Endothelial cell of umbilical vein (primary cell): ENCODE measurements around the gene MCM3AP. TPM values are rescaled to one million over a fixed set of nuclear protein-coding genes. Genes with fewer than 3 reads are reported as not detected.

Experiments used
- BruUV-seq: library from RNA; stranded (reverse); fragments of 400-500 nt; replicated peaks from 2 replicates; lab custom pipeline; 2021; lab: Mats Ljungman, UMichigan
- CTCF ChIA-PET: fragments of 300-600, 350-600 bp; sonication (Branson Sonifier 250); formaldehyde crosslinking; loops from one replicate; lab custom pipeline; 2021; ENCODE audit warnings: antibody characterized with exemption, inconsistent platforms; lab: Charles Lee
- POLR2A ChIA-PET: fragments of 300-600, 350-600 bp; sonication (Branson Sonifier 250); formaldehyde crosslinking; loops from one replicate; lab custom pipeline; 2021; ENCODE audit warnings: antibody characterized with exemption, inconsistent platforms; lab: Charles Lee
- DNase-seq: peaks from one replicate; pipeline ENCODE4 v3.0.0-alpha.2; 2011; ENCODE audit warnings: low read depth, low spot score
- FAIRE-seq: peaks from 2 replicates; lab custom pipeline; 2011; peaks lifted over from hg19 to GRCh38; lab: Jason Lieb, UNC
- H2AFZ ChIP-seq: 2 replicates; pipeline ENCODE4 v1.6.0; 2012; ENCODE audit warnings: low read depth, low read length, control low read depth, inconsistent platforms
- H3K27ac ChIP-seq: 2 replicates; pipeline ENCODE4 v1.5.1; 2011; ENCODE audit warnings: low read depth, mild to moderate bottlenecking, control low read depth, low read length, moderate library complexity; ENCODE audit not compliant: insufficient read depth
- H3K27me3 ChIP-seq, 2 experiments: 2 replicates each; pipeline versions ENCODE4 v1.6.0 to v1.6.1; 2011; ENCODE audit warnings: low read length in 2 of 2, mixed read lengths in 1 of 2; ENCODE audit not compliant: control insufficient read depth in 2 of 2, insufficient read depth in 2 of 2
- H3K36me3 ChIP-seq, 2 experiments: 2 replicates in 1 of 2; 3 replicates in 1 of 2; pipeline ENCODE4 v1.5.1; 2011; ENCODE audit warnings: low read length in 2 of 2, mild to moderate bottlenecking in 1 of 2, moderate library complexity in 1 of 2; ENCODE audit not compliant: control insufficient read depth in 2 of 2, insufficient read depth in 2 of 2; ENCODE audit errors: extremely low read depth in 1 of 2
- H3K4me1 ChIP-seq: 3 replicates; pipeline ENCODE4 v1.5.1; 2011; ENCODE audit warnings: mild to moderate bottlenecking, low read length; ENCODE audit not compliant: control insufficient read depth, insufficient read depth; ENCODE audit errors: extremely low read depth
- H3K4me2 ChIP-seq: 2 replicates; pipeline ENCODE4 v1.6.1; 2011; ENCODE audit warnings: low read length, control low read depth, mixed read lengths; ENCODE audit not compliant: insufficient read depth
- H3K4me3 ChIP-seq, 3 experiments: fragments of 200-600 bp in 1 of 3; sonication (generic), shearing (Covaris generic) in 1 of 3; replicated peaks in 1 of 3; 2 replicates each; pipeline ENCODE4 v1.5.1; 2011 to 2016; ENCODE audit warnings: control low read depth in 3 of 3, low read length in 3 of 3, mild to moderate bottlenecking in 2 of 3, inconsistent platforms in 1 of 3, low read depth in 1 of 3, moderate library complexity in 1 of 3; ENCODE audit not compliant: insufficient read depth in 1 of 3
- H3K79me2 ChIP-seq: 2 replicates; pipeline ENCODE4 v1.6.0; 2012; ENCODE audit warnings: low read length, inconsistent platforms; ENCODE audit not compliant: control insufficient read depth, insufficient read depth
- H3K9ac ChIP-seq: replicated peaks from 2 replicates; pipeline ENCODE3; 2011; ENCODE audit warnings: low read length, control low read depth; ENCODE audit not compliant: insufficient read depth; ENCODE audit errors: extremely low read depth
- H3K9me1 ChIP-seq: replicated peaks from 3 replicates; pipeline ENCODE4 v1.6.0; 2011; ENCODE audit warnings: mild to moderate bottlenecking, low read length; ENCODE audit not compliant: control insufficient read depth, insufficient read depth; ENCODE audit errors: extremely low read depth
- H3K9me3 ChIP-seq: replicated peaks from 2 replicates; pipeline ENCODE4 v1.5.1; 2012; ENCODE audit warnings: low read length, inconsistent platforms; ENCODE audit not compliant: control insufficient read depth, insufficient read depth
- H4K20me1 ChIP-seq: replicated peaks from 2 replicates; pipeline ENCODE3; 2011; ENCODE audit warnings: mild to moderate bottlenecking, low read length; ENCODE audit not compliant: control insufficient read depth, insufficient read depth; ENCODE audit errors: extremely low read depth
- CTCF ChIP-seq, 2 donors: IDR thresholded peaks; 1 replicate in 1 of 2; 2 replicates in 1 of 2; pipeline ENCODE4 v1.5.1; 2011; ENCODE audit warnings: low read length in 2 of 2, mild to moderate bottlenecking in 2 of 2, moderate library complexity in 2 of 2, control low read depth in 1 of 2, inconsistent platforms in 1 of 2, low read depth in 1 of 2; ENCODE audit not compliant: insufficient read depth in 1 of 2; ENCODE audit errors: extremely low read depth in 1 of 2
- FOS ChIP-seq: IDR thresholded peaks from 2 replicates; pipeline ENCODE4 v1.6.1; 2011; ENCODE audit warnings: mild to moderate bottlenecking, low read length, moderate library complexity, borderline replicate concordance; ENCODE audit not compliant: insufficient read depth
- GATA2 ChIP-seq: IDR thresholded peaks from 2 replicates; pipeline ENCODE4 v1.7.0; 2011; ENCODE audit warnings: low read depth, mild to moderate bottlenecking, moderate library complexity, mixed read lengths, low read length; ENCODE audit not compliant: insufficient read length, insufficient read depth
- JUN ChIP-seq: IDR thresholded peaks from 2 replicates; pipeline ENCODE4 v1.6.1; 2011; ENCODE audit warnings: borderline replicate concordance, low read depth; ENCODE audit not compliant: insufficient read length, insufficient read depth
- MYC ChIP-seq: IDR thresholded peaks from one replicate; pipeline ENCODE4 v1.6.1; 2011; ENCODE audit warnings: mild to moderate bottlenecking, low read depth, low read length
- POLR2A ChIP-seq: IDR thresholded peaks from 2 replicates; pipeline ENCODE4 v1.6.1; 2012; ENCODE audit warnings: low read depth, mild to moderate bottlenecking, control low read depth, low read length
- POLR2AphosphoS5 ChIP-seq: IDR thresholded peaks from 2 replicates; pipeline ENCODE4 v1.6.1; 2012; ENCODE audit warnings: low read depth, mild to moderate bottlenecking, control low read depth, low read length, moderate library complexity; ENCODE audit not compliant: insufficient read depth
- dilution Hi-C: fragments of 300-500 bp; cut with MboI; formaldehyde crosslinking; loops from one replicate; pipeline ENCODE4 v1.15.0; 2019; ENCODE audit warnings: low sequenced_read_pairs; ENCODE audit not compliant: extremely low pct_ligation_motif_present
- intact Hi-C: fragments of 100-400 bp; cut with micrococcal nuclease; formaldehyde crosslinking; loops from one replicate; pipeline ENCODE4 v1.10.0; 2022
- polyA plus RNA-seq, 4 experiments: library from polyadenylated mRNA; depleted of rRNA in 3 of 4; stranded (reverse) in 3 of 4; unstranded in 1 of 4; fragments of >200 nt; gene quantifications; 2 replicates each; pipeline versions ENCODE4 v1.2.1 to v1.2.3, GENCODE V29; 2011 to 2012; ENCODE audit warnings: missing spikeins in 1 of 4
- total RNA-seq: library from RNA; stranded (reverse); gene quantifications from 2 replicates; pipeline ENCODE4 v1.2.3, GENCODE V29; 2021
- TF ChIP-seq, protein P1 (sequence below): IDR thresholded peaks from 2 replicates; pipeline ENCODE4 v1.6.1; 2011; ENCODE audit not compliant: insufficient read depth, insufficient read length

MCM3AP gene
- total and polyA plus RNA-seq, 2 donors (not counting 3 experiments of a cell fraction or from before 2014, with no cell fraction given), result 37.9 to 115 TPM

DNA sequence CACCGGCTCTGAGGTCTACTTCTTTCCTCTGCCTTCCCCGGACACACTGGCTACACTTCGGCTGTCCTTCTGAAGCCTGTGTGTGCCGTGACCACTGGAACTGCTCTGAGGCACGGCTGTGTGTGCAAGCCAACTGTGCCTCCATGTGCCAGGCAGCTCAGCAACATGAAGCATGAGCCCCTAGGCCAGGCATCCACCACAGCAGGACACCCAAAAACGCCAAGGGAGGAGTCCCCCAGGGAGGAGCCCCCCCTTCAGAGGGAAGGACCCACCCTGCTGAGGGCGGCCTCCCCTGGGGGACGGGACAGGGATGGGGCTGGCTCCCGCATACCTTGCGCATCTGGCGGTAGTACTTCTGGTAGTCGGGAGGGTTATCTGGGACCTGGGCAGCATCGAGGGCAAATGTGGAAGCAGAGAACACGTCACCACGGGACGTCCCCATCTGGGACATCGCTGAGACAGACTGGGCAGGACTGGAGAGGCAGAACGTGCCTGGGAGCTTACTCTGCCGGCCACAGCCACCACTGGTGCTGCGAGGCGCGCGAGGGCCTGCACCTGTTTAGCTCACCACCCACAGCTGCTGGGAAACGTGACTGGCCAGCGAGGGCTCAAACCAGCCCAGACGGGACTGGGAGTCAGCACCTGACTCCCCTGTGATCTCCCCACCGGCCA is 77.4 kb downstream of the MCM3AP start:
- Histone ChIP-seq H3K9ac (no peak overlapping the region), H3K4me2 (no peak overlapping the region), H4K20me1 (no peaks in the 10 kb centered on the region), H3K4me1 (peaks cover 2% of the 10 kb centered on the region), H3K9me3 (no peaks in the 10 kb centered on the region), H3K9me1 (no peaks in the 10 kb centered on the region), H2AFZ (no peak overlapping the region), H3K4me3 (no peak overlapping the region), H3K36me3 (peaks cover 14 to 51% of the 10 kb centered on the region in 2 experiments), H3K27me3 (no peaks in the 10 kb centered on the region), H3K27ac (no peak overlapping the region), H3K79me2 (no peaks in the 10 kb centered on the region)
- POLR2A ChIA-PET, result no interaction called here
- DNase-seq (no peak), FAIRE-seq (no peak)
- CTCF ChIA-PET, result no interaction called here
- dilution Hi-C loops, result no loop called here
- intact Hi-C loops, result no loop called here
- no TSS peak for BruUV-seq
- TF ChIP-seq JUN (no peak), MYC (no peak), POLR2AphosphoS5 (no peak), GATA2 (no peak), FOS (no peak), POLR2A (no peak), CTCF (IDR thresholded peaks at IDR 0.05; ENCODE audit: extremely low read depth in 1 of 2, insufficient read depth in 1 of 2, low read depth in 1 of 2, low read length in 2 of 2) (no peak)
- TF ChIP-seq, protein P1, sequence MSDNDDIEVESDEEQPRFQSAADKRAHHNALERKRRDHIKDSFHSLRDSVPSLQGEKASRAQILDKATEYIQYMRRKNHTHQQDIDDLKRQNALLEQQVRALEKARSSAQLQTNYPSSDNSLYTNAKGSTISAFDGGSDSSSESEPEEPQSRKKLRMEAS, result no peak
